NOMO-1 treated with dmso at 0.1 percent for 144 hours (cell line): Measurements from ENCODE around the gene INHBA.
A peak's percentile ranks its signal among the peaks of the same experiment; 100 is the strongest.

Source experiments
- DNase-seq: peaks from one replicate; lab custom pipeline; 2025; ENCODE audit not compliant: unreplicated experiment; lab: John Stamatoyannopoulos, UW

The INHBA gene

DNA sequence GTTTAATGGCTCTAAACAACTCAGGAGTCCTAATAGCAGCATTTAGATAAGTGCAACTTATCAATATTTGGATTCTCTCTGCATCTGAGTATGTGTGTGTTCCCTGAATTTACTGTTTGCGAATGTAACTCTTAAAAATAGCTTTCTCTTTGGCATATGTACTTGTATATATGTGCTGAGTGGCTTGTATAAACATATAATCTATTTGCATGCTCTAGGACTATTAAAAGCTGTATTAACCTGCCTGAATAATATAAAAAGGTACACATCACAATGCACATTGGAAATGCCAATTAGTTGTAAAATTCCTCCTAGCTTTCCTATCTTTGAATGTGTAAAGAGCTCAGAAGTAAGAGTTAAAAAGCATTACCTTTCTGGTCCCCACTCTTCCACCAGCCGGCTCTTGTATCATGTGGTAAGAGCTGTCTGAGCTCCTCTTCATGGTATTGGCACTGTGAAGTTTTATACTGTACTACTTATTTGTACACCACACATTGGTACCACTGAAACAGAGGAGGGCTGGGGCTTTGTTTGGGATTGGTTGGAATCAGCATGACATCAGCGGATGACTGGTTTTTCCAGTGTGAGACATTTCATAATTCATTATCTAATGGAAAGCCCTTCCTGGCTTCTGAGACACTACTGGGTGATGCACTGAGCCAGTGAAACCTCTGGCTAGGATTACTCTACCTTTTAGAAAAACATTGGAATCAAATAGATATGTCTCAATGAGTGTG lies at the start of gene INHBA:
Gene INHBA, minus strand, starts transcription at position 456 of the 737 bp plus-strand sequence. CDS start 2,716 bp downstream, outside the sequence.
- no peak for DNase-seq

DNA sequence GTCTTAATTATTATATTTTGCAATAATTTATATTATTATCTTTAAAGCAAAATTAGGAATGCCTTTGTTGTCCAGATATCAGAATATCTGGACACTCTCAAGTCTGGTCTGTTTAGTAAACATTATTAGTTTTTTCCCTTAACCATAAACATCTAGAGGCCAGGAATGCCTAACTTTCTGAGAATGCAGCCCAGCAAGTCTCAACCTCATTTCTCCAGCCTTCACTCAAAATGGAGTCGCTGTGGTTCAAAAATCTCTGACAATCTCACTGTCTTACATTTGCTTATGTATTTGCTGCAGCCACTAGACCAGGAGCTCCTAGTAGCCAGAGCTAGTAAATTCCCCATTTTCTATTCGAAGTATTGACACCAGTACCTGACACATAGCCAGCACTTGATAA lies 49.7 kb upstream of the INHBA start:
- DNase-seq, result no peak

DNA sequence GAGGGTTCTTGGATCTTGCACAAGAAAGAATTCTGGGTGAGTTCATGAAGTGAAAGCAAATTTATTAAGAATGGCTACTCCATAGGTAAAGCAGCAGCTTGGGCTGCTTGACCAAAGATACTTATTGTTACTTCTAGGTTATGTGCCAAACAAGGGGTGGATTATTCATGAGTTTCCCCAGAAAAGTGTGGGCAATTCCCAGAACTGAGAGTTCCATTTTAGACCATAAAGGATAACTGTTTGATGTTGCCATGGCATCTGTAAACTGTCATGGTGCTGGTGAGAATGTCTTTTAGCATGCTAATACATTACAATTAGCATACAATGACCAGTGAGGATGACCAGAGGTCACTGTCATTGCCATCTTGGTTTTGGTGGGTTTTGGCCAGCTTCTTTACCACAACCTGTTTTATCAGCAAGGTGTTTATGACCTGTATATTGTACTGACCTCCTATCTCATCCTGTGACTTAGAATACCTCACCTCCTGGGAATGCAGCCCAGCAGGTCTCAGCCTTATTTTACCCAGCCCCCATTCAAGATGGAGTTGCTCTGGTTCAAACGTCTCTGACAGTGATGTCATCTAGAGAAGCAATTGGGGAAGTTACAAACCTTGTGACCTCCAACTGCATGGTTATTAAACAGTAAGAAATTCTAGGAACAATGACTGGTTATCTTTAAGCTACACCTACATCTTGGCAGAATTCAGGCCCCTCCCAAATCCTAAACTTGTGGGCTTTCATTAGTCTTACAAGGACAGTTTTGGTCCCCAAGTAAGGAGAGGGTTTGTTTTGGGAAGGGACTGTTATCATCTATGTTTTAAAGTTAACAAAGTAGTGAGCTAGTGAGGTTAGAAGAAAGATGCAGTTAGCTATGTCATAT lies 48.0 kb upstream of the INHBA start:
- no peak for DNase-seq

DNA sequence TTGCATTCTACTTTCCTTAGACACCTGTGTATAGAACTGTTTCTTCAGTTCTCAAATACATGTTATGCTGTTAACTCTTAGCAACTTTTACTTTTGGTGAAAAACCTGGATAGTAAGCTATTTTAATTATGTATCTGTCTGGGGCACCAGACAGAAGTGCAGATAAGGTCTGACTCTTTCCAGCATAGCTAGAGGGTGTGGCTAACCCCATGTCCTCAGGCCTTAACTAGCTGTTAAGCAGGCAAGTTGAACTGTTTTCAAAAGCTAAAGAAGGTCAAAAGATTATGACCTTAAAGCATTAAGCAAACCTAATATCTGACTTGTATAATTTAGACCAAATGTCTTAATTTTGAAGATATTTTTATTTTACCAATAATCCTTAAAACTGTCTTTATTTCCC lies 45.1 kb upstream of the INHBA start:
- no peak for DNase-seq

DNA sequence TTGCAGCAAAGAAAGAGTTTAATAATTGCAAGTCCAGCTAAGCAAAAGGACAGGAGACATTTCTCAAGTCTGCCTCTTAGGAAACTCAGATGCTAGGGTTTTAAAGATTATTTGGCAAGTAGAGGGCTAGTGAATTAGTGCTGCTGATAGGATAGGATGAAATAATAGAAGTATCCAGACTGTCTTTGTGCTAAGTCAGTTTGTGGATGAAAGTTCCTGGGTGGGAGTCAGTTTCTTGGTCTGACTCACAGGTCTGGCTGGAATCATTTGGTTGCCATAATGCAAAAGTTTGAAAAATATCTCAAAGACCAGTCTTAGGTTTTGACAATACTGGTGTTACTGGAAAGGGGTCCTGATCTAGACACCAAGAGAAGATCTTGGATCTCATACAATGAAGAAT lies 42.6 kb upstream of the INHBA start:
- DNase-seq, result no peak

DNA sequence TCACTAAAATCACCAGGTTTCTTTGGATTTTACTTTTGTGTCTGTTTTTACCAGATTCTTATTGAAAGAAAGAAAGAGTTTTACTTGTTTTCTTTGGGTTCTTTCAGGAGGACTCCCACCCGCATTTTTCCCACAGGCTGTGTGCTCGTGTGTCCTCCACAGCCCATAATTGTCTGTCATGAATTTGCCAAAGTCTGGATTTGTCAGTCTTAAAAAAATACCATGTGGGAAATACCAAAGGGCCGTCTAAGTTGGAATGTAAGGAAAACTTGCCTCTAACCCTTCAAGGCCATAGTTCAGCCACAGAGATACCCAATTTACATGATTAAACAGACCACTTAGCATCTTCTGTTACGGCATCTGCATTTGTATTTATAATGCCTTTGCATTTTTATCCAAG lies 41.3 kb upstream of the INHBA start:
- DNase-seq, result no peak

DNA sequence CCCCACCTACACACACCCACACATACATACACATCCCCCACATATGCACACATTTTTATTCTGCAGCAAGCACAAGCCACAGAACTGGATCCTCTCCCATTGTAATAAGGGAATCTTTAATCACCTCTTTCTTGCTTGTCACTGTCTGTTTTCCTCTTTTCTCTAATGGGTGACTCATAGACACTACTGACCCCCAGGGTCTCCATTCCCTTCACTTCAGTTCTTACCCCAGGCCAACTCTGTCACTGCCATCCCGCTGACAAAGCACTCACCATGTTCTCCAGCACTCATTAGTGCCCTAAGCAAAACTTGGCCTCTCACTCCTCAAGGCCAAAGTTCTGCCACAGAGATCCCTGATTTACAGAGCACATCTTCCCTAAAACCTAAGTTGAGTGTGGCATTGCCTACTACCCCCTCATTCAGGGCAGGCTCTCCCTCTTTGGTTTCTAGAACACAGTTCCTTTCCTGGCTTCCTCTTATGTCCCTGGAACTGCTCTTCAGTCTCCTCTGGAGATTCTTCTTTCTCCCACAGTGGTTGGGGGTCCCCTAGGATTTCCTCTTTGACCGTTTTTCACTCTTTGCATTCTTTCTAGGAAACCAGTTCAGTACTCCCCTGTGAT lies 39.6 kb upstream of the INHBA start:
- DNase-seq, result no peak

DNA sequence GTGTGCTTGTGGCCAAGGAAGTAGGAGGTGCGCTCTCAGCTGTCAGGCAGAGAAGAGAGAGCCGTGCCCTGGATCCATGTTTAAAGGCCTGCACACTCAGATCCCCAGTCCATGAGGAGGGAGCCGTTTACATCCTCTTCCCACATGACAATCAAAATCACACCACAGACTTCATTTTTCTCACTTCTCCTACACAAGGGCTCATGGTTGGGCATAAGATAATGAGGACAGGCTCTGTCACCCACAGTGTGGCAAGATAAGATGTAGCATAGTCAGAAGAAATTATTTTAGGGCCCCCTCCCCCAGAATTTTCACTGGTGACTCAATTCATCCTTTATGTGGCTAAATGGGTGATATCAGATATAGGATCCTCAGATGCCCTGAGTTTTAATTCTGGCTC lies 35.9 kb upstream of the INHBA start:
- DNase-seq, result no peak

DNA sequence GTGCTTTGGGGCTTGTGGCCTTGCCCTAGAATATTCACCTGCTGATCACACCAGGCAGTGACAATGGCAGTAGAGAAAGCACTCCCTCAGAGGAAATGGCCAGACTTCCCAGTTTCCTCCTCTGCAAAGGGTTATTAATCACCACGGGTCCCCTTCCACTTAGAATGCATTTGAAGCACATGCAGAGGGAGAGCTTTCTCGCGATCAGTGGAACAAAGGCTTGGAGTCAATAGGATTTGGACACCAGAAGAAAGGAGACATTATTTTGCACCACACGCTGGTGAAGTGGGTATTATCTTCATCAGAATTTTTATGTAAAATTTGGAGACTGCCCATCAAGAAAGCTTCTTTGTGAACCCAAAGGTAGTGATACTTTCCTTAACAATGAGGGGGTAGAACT lies 35.4 kb upstream of the INHBA start:
- DNase-seq, result no peak

DNA sequence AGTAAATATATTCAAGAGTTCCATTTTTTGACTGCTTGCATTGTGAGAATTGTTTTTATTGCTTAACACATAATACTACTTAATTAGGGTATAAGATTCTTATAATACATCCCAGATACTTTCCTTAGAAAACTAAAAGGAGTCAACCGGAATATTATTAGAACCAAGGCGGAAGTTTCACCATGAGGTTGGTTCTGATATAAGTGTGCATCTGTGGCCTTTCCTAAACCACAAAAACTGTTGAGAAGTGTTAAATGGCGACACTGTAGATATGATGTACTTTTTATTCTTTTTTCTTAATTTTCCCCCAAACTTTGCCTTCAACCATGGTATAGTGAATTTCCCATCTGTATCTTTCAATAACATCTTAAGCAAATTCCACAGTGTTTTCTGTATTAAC lies 32.3 kb upstream of the INHBA start:
- DNase-seq, result no peak

DNA sequence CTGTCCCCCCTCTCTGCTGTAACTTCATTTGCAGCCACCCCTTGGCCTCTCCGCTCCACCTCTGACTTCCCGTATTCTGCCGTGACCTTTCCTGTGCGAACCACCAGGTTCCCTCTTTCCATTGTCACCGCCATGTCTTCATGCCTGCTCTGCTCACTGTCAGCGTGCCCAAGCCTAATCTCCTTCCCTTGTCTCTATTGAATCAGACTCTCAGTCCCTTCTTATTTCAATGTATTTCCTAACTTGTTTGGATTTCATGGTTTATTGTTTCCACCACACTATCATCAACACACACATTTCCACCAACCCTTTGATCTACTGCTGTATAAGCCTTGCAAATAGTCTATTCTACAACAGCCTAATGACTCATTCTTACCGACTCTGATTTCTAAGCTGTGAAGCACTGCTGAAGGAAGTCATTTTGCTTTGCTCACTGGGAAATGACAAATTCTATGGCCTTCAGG lies 30.0 kb upstream of the INHBA start:
- peak; percentile 20 for DNase-seq

DNA sequence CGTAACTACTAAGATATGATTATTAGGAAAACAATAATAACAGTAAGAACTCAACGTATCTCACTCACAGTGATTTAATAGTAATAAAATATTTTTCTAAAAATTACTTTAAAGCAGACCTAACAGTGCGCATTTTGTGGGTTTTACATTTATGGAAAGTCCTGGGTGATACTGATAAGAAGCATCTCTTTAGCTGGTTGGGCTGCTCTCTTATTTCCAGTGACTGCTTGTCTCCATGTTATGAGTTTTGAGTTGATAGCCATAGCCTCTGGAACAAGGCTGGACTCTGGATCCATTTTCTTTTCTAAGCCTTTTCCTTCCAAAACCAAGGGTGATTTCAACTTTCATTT lies 29.5 kb upstream of the INHBA start:
- DNase-seq, result no peak

DNA sequence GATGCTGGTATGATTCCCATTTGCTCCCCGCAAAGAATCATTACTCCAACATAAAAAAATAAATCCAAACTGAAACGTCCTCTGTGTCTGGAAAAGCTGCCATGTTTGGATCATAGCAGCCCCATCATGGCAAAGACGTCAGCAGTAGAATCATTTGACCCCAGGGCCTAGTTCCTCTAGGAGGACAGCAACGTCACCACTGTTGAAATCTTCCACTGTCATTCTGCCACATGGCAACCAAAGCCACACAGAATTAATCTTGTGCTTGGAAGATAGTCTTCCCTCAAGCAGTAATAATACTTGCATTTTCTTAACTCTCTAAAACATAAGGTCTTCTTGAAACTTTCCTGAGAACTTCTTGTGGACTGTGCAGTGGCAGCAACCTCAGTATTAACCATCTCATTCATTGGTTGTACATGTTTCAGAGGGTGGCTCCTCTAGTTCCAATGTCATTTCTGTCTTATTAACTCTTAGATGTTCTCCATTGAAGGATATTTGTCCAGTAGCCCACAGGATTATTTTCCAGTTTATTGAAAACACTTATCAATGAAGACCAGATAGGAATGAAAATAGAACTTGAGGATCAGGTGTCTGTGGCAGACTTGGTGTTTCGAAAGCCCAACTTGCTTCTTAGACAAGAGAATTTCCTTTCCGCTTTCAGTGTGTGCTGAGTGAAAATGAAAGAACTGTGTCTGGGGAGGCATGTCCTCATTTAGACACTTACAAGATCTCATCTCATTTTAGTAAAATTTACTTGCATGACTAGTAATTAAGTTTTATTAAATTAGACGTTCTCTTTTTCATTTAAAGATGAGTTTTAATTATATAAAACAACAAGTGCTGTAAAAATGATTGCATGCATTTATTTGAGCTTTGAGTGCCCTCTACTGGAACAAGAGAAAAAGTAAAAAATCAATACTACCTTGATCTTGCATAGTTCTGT lies 28.9 kb upstream of the INHBA start:
- peak; percentile 62 for DNase-seq

DNA sequence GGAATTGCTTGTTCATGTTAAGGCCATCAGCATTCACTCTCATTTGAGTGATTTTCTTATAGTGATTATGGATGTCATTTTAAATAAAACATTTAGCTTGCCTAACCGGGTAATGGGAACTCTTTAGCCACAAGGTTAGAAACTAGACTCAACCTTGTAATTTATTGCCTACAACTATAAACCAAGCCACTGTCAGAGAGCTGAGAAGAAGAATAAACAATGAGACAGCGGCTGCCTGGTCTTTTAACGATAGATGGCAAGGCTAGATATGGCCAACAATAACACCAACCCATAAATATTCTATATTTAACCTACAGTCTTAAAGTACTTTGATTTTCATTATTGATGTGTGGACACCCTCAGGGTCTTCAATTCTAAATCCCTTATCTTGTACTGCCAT lies 27.8 kb upstream of the INHBA start:
- no peak for DNase-seq

DNA sequence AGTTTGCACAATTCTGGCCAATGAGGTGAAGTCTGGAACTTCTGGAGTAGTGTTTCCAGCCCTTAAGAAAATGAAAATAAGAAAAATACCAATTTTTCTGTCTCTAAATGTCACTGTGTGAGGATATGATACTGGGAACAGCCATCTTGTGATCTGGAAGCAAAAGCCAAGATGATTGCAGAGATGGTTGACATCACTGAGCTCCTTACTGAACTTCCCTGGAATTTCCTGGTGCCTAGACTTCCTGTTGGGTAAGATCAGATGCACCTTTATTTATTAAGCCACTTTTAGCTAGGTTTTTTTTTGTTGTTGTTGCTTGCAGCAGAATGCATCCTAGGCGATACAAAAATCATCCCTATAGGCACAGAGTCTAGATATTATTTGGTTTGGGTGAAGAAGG lies 27.3 kb upstream of the INHBA start:
- DNase-seq, result no peak

DNA sequence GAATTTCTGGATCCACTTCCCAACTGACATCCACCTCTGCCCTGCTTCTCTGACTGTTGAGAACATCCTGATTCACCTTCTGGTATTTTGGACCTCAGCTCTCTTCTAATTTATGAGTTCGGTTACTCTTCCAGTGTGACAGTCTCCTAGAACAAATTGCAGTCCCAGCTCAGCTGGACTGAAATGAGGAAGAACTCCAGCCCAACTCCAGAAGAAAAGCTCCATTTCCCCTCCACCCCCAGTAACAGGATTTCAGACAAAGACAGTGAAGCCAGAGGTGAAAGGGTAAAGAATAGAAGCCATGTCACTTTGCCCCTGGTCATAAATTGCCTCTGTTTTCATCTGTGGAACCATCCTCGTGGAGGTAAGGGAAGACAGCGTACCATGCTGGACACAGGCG lies 26.2 kb upstream of the INHBA start:
- no peak for DNase-seq

DNA sequence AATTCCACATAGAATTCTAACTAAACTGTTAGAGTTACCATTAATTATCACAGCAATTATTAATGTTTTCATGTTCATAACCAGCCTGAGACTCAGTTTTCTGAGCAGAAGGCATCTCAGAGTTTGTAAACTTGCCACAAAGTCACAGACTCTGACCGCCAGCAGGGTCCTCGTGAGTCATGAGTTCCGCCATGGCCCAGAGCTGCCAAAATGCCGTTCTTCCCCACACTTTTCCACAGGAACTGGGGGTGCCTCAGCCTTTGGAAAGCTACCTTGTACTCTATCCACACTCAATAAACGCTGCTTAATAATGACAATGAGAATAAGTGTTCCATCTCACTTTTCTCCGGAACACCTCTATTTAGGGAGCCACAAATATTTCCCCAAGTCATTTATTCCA lies 22.1 kb upstream of the INHBA start:
- no peak for DNase-seq

DNA sequence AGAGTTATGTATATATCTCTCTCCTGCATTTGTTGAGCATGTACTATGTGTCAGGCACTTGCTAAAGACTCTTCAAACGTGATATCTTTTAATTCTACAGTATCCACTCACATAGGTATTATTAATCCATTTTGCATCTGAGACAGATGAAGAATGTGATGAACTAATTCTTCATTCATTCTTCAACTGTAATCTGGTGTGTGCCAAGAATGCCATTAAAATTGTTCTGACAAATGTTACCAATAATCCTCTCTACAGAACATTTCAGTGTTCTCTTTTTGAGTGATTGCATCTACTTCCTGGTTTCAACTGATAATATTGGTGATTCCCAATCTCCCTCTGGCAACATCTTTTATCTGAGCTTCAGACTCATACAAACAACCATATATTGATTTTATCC lies 18.0 kb upstream of the INHBA start:
- no peak for DNase-seq

DNA sequence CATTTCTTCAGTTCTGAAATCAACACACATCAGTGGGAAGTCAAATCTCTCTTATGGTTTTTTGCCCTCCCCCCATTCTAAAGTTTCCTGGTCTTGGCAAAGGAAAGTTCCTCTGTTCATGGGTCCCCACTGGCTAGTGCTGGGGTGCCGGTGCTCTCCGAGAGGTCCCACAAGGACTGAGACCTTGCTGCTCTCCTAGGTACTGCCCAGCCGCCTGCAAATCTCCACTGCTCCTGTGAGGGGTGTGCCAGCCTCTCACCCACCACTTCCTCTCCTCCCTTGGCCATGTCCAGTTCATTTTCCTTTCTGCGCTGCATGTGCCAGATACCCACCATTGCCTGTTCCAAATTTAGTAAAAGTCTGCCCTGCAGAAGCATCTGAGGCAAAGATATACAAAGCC lies 17.2 kb upstream of the INHBA start:
- DNase-seq, result no peak

DNA sequence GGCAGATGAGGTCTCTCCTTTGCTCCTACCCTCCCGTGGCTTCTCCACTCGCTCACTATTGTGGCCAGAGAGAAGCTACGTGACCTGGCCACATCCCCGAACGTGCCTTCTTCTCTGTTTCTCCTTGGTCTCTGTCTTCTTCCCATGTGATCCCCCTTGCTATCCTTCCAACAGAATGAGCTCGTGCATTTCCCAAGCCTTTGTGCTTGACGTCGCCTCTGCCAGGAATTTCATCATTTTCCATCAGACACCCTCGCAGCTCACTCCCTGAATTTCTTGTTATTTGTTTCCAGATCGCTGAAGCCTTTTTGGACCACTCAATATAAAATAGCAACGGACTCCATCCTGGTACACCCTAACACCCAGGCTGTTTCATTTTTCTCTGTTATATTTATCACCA lies 13.8 kb upstream of the INHBA start:
- no peak for DNase-seq

DNA sequence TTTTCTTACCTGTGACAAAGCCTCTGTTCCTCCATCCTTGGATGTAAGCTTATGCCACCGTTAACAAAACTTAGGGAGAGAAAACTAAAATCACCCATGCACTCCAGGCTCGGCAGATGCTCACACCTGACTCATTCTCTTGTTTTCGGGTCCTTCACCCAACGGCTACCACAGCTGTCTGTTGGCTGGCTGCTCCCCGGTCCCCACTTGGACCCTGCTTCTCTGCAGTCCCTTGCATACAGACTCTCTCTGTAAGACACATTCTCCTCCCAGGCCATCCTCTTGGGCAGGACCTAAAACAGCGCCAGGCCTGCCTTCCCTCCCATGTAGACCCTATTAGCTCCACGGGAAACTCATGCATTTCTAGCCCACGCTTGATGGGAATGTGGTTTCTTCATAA lies 12.1 kb upstream of the INHBA start:
- no peak for DNase-seq
